K562 (cell line): ENCODE measurements around the gene EDRF1. TPM values are rescaled to one million over a fixed set of nuclear protein-coding genes. Genes with fewer than 3 reads are reported as not detected.

Experiments
- ATAC-seq: fragments of 200-7000 bp; cut with Tn5 transposase; 3 replicates; pipeline ENCODE4 v1.9.1; 2020; ENCODE audit warnings: moderate library complexity
- BruUV-seq: library from RNA; stranded (reverse); fragments of 400-500 nt; replicated peaks from 2 replicates; lab custom pipeline; 2021; lab: Mats Ljungman, UMichigan
- CTCF ChIA-PET: fragments of 300-600 bp; formaldehyde crosslinking; extraction: SDS; loops from one replicate; lab custom pipeline; 2021; ENCODE audit warnings: low intra/inter-chr PET ratio; lab: Yijun Ruan, JAX
- POLR2A ChIA-PET: fragments of 300-600, 350-650 bp; sonication (Branson Sonifier 250); formaldehyde crosslinking; extraction: SDS; loops from one replicate; lab custom pipeline; 2021; ENCODE audit warnings: antibody characterized with exemption, inconsistent platforms; lab: Yijun Ruan, JAX
- DNase-seq, 4 experiments: peaks; one replicate each; pipeline versions ENCODE4 v3.0.0 to v3.0.0-alpha.2; 2011 to 2018; ENCODE audit warnings: low spot score in 3 of 4, mixed read lengths in 3 of 4; ENCODE audit errors: extremely low read depth in 1 of 4
- FAIRE-seq: peaks from 2 replicates; lab custom pipeline; 2011; peaks lifted over from hg19 to GRCh38; lab: Jason Lieb, UNC
- H2AFZ ChIP-seq: 2 replicates; pipeline ENCODE4 v1.6.0; 2011; ENCODE audit warnings: low read depth, low read length, control low read depth, inconsistent platforms
- H3K27ac ChIP-seq: fragments of 200-600 bp; 3 replicates; pipeline ENCODE4 v1.8.0; 2011; ENCODE audit warnings: low read depth, mild to moderate bottlenecking, control low read depth, inconsistent platforms, low read length, moderate library complexity, mixed read lengths; ENCODE audit errors: extremely low read depth
- H3K27me3 ChIP-seq, 2 experiments: fragments of 300-600 bp in 1 of 2; 2 replicates in 1 of 2; 3 replicates in 1 of 2; pipeline versions ENCODE4 v1.6.0 to v1.8.0; 2011; ENCODE audit warnings: inconsistent platforms in 2 of 2, low read length in 2 of 2, mild to moderate bottlenecking in 1 of 2, mixed read lengths in 1 of 2, moderate library complexity in 1 of 2; ENCODE audit not compliant: control insufficient read depth in 2 of 2, insufficient read depth in 2 of 2
- H3K36me3 ChIP-seq: fragments of 300-600 bp; 3 replicates; pipeline ENCODE4 v1.8.0; 2011; ENCODE audit warnings: mild to moderate bottlenecking, low read length, inconsistent platforms; ENCODE audit not compliant: control insufficient read depth, insufficient read depth
- H3K4me1 ChIP-seq, 2 experiments: fragments of 200-600 bp in 1 of 2; replicated peaks in 1 of 2; 2 replicates in 1 of 2; 3 replicates in 1 of 2; pipeline versions ENCODE4 v1.5.1 to v1.8.0; 2011; ENCODE audit warnings: inconsistent platforms in 2 of 2, low read length in 2 of 2, mild to moderate bottlenecking in 1 of 2, mixed read lengths in 1 of 2, moderate library complexity in 1 of 2; ENCODE audit not compliant: control insufficient read depth in 2 of 2, insufficient read depth in 2 of 2
- H3K4me2 ChIP-seq: 2 replicates; pipeline ENCODE4 v1.6.1; 2011; ENCODE audit warnings: low read length, control low read depth, inconsistent platforms, mixed read lengths; ENCODE audit not compliant: insufficient read depth
- H3K4me3 ChIP-seq: fragments of 200-600 bp; sonication (generic), shearing (Covaris generic); 2 replicates; pipeline ENCODE4 v1.5.1; 2016; ENCODE audit warnings: control low read depth, inconsistent platforms
- H3K79me2 ChIP-seq: fragments of 200-600 bp; 3 replicates; pipeline ENCODE4 v1.8.0; 2011; ENCODE audit warnings: low read length, inconsistent platforms; ENCODE audit not compliant: control insufficient read depth, insufficient read depth
- H3K9ac ChIP-seq, 2 experiments: 2 replicates each; pipeline versions ENCODE4 v1.6.0 to v1.6.1; 2011; ENCODE audit warnings: low read depth in 2 of 2, low read length in 2 of 2, control low read depth in 1 of 2, inconsistent platforms in 1 of 2, mild to moderate bottlenecking in 1 of 2, mixed read lengths in 1 of 2; ENCODE audit not compliant: insufficient read depth in 1 of 2
- H3K9me1 ChIP-seq: one replicate; pipeline ENCODE4 v1.6.0; 2011; ENCODE audit warnings: inconsistent platforms, mild to moderate bottlenecking, low read length, moderate library complexity; ENCODE audit not compliant: control insufficient read depth, insufficient read depth
- H3K9me3 ChIP-seq: replicated peaks from 2 replicates; pipeline ENCODE4 v1.5.1; 2011; ENCODE audit warnings: low read depth, low read length, inconsistent platforms; ENCODE audit not compliant: control insufficient read depth, insufficient read depth
- H4K20me1 ChIP-seq: replicated peaks from 2 replicates; pipeline ENCODE4 v1.6.1; 2011; ENCODE audit warnings: low read length, inconsistent platforms, mixed read lengths; ENCODE audit not compliant: control insufficient read depth, insufficient read depth
- CAMTA2 ChIP-seq: fragments of 250-450 bp; sonication (Bioruptor Pico); conservative IDR thresholded peaks from 2 replicates; pipeline ENCODE4 v1.5.1; 2022
- CEBPB ChIP-seq: fragments of 450-650 bp; IDR thresholded peaks from 2 replicates; pipeline ENCODE4 v1.6.1; 2016; ENCODE audit warnings: missing genetic modification characterization, missing compliant biosample characterization
- CEBPG ChIP-seq, 3 experiments: fragments of 200-800 bp in 1 of 3; sonication (Bioruptor generic) in 1 of 3; sonication (generic) in 1 of 3; formaldehyde crosslinking in 1 of 3; IDR thresholded peaks in 2 of 3; conservative IDR thresholded peaks in 1 of 3; 2 replicates each; pipeline versions ENCODE4 v1.6.1 to v1.8.0; 2016 to 2022; ENCODE audit warnings: missing compliant biosample characterization in 2 of 3, missing genetic modification characterization in 2 of 3, mild to moderate bottlenecking in 1 of 3, missing genetic modification reagents in 1 of 3
- CTCF ChIP-seq, 3 experiments: IDR thresholded peaks in 2 of 3; conservative IDR thresholded peaks in 1 of 3; 2 replicates each; pipeline ENCODE4 v1.5.1; 2011 to 2012; ENCODE audit warnings: low read length in 3 of 3, mild to moderate bottlenecking in 3 of 3, control low read depth in 2 of 3, improper control_type of control experiment in 1 of 3, inconsistent platforms in 1 of 3, low read depth in 1 of 3, mixed read lengths in 1 of 3, moderate library complexity in 1 of 3; ENCODE audit not compliant: insufficient read depth in 2 of 3
- FOSL1 ChIP-seq: fragments of 200-800 bp; sonication (Bioruptor generic); conservative IDR thresholded peaks from 2 replicates; pipeline ENCODE4 v1.6.1; 2016; ENCODE audit warnings: missing genetic modification characterization, missing compliant biosample characterization
- JUND ChIP-seq, 2 experiments: IDR thresholded peaks; 2 replicates in 1 of 2; 3 replicates in 1 of 2; pipeline ENCODE4 v1.6.1; 2011; ENCODE audit warnings: borderline replicate concordance in 2 of 2, low read depth in 2 of 2, low read length in 2 of 2, improper control_type of control experiment in 1 of 2, missing biosample characterization in 1 of 2, missing genetic modification characterization in 1 of 2, missing genetic modification reagents in 1 of 2
- KDM2B ChIP-seq: fragments of 250-450 bp; sonication (Bioruptor Pico); IDR thresholded peaks from 2 replicates; pipeline ENCODE4 v1.8.0; 2021; ENCODE audit warnings: mild to moderate bottlenecking, moderate library complexity
- L3MBTL2 ChIP-seq: fragments of 450-650 bp; IDR thresholded peaks from 2 replicates; pipeline ENCODE4 v1.6.1; 2016; ENCODE audit warnings: mild to moderate bottlenecking, moderate library complexity
- MTA1 ChIP-seq: fragments of 450-650 bp; IDR thresholded peaks from 2 replicates; pipeline ENCODE4 v1.6.1; 2017; ENCODE audit warnings: borderline replicate concordance
- NONO ChIP-seq, 2 experiments: fragments of 200-400 bp in 1 of 2; fragments of 450-650 bp in 1 of 2; formaldehyde crosslinking in 1 of 2; IDR thresholded peaks; 2 replicates each; pipeline ENCODE4 v1.6.1; 2017; ENCODE audit warnings: low read depth in 2 of 2, mild to moderate bottlenecking in 2 of 2, moderate library complexity in 2 of 2, low read length in 1 of 2
- POLR2A ChIP-seq: fragments of 450-650 bp; conservative IDR thresholded peaks from 2 replicates; pipeline ENCODE4 v1.6.1; 2016
- POLR3G ChIP-seq: IDR thresholded peaks from 2 replicates; pipeline ENCODE4 v1.6.1; 2011; ENCODE audit not compliant: insufficient read length, insufficient replicate concordance; ENCODE audit errors: extremely low read depth
- PTRF ChIP-seq: fragments of 450-650 bp; IDR thresholded peaks from 2 replicates; pipeline ENCODE4 v1.6.1; 2016; ENCODE audit warnings: mild to moderate bottlenecking, missing genetic modification characterization, missing compliant biosample characterization
- RAD21 ChIP-seq, 2 experiments: fragments of 250-450 bp in 1 of 2; fragments of 450-650 bp in 1 of 2; sonication (Bioruptor Pico) in 1 of 2; formaldehyde crosslinking in 1 of 2; IDR thresholded peaks in 1 of 2; conservative IDR thresholded peaks in 1 of 2; 2 replicates each; pipeline versions ENCODE4 v1.4.0 to v1.8.0; 2020 to 2022; ENCODE audit warnings: mild to moderate bottlenecking in 2 of 2, moderate library complexity in 1 of 2
- RBM14 ChIP-seq: fragments of 200-400 bp; formaldehyde crosslinking; IDR thresholded peaks from 2 replicates; pipeline ENCODE4 v1.6.1; 2018; ENCODE audit warnings: low read depth, mild to moderate bottlenecking, low read length, moderate library complexity, borderline replicate concordance; ENCODE audit not compliant: insufficient read depth
- RBM22 ChIP-seq: fragments of 200-400 bp; formaldehyde crosslinking; IDR thresholded peaks from 2 replicates; pipeline ENCODE4 v1.6.1; 2018; ENCODE audit warnings: low read length, low read depth; ENCODE audit not compliant: poor library complexity, severe bottlenecking
- ZNF253 ChIP-seq: fragments of 250-450 bp; sonication (Bioruptor Pico); conservative IDR thresholded peaks from 2 replicates; pipeline ENCODE4 v1.6.1; 2021; ENCODE audit warnings: mild to moderate bottlenecking
- ZNF551 ChIP-seq: fragments of 250-450 bp; sonication (Bioruptor Pico); IDR thresholded peaks from 2 replicates; pipeline ENCODE4 v1.5.0; 2021; ENCODE audit warnings: mild to moderate bottlenecking, moderate library complexity
- ZSCAN29 ChIP-seq: fragments of 450-650 bp; IDR thresholded peaks from 2 replicates; pipeline ENCODE4 v1.6.1; 2017
- WGBS: fragments of 100-300 bp; shearing (Covaris generic); methylation state at CpG from one replicate; pipeline ENCODE4 v1.1.6; 2016; ENCODE audit warnings: low coverage, mixed read lengths; ENCODE audit not compliant: insufficient coverage; ENCODE audit errors: missing lambda C conversion rate; 5-methylcytosine and 5-hydroxymethylcytosine counted together
- in situ Hi-C: fragments of 300-500 bp; cut with MboI; formaldehyde crosslinking; loops from 4 replicates; pipeline ENCODE4 v1.15.0; 2018; ENCODE audit warnings: inconsistent platforms, mixed read lengths
- intact Hi-C: fragments of 100-400 bp; cut with micrococcal nuclease; formaldehyde crosslinking; loops from 2 replicates; pipeline ENCODE4 v1.14.2; 2022
- polyA plus RNA-seq, 8 experiments: library from polyadenylated mRNA; depleted of rRNA in 4 of 8; stranded (reverse) in 5 of 8; unstranded in 3 of 8; fragments of >200 nt; fragmentation: Nextera tagmentation in 2 of 8; fragmentation: Illumina TruSeq in 1 of 8; extraction: Ambion mirVana in 2 of 8; extraction: Trizol in 1 of 8; gene quantifications; 2 replicates each; pipeline versions ENCODE4 v1.2.1 to v1.2.3, GENCODE V29; 2011 to 2014; ENCODE audit warnings: inconsistent platforms in 1 of 8, missing spikeins in 1 of 8
- total RNA-seq, 7 experiments: library from RNA; depleted of rRNA in 6 of 7; stranded (reverse); fragments of >200 nt in 6 of 7; fragmentation: Illumina TruSeq in 2 of 7; extraction: Trizol in 2 of 7; gene quantifications; 2 replicates each; pipeline versions ENCODE4 v1.2.1 to v1.2.3, GENCODE V29; 2011 to 2021; ENCODE audit warnings: low replicate concordance in 1 of 7

The EDRF1 gene
- total and polyA plus RNA-seq, 9 of the 15 experiments (the other 6 are each of a cell fraction or from before 2014, with no cell fraction given) = 7.6 to 26.0 (median 18.6) TPM

DNA sequence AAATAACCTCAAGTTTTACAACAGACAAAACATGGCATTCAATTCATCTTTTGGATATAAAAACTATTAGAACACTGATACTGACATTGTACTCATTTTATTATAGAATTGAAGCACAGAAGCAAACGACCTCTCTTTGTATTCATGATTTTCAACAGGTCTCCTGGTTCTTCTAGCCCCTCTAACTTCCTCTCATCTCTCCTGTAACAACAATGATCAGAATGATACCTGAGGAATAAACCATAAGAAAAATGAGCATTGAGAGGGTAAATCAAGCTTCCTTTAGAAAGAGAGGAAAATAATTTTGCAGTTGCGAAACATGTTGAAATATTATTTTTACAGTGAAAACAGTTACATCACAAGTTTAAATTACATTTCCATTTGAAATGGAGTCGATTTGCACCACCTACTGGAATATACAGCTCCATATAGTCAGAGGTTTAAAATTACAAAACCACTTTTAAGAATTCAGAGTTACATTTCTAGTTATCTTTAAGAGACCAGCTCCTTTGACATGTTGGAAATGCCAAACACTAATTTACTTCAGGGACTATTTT, 19.1 kb upstream of the EDRF1 start:
- DNase-seq = no peak
- in situ Hi-C loops = no loop called here
- 4% methylated on average over 3 of the region's 3 CpGs for WGBS
- no peaks in the 10 kb centered on the region for H3K79me2 ChIP-seq
- H2AFZ ChIP-seq = no peak overlapping the region
- no peaks in the 10 kb centered on the region for H3K4me1 ChIP-seq
- intact Hi-C loops = loop anchor here (2.0 kb wide), 1 partner anchor 70 kb away; no protein-coding TSS in a partner anchor
- peaks cover 0 to 25% of the 10 kb centered on the region in 2 experiments; a peak in 2 of 5 replicates for H3K27me3 ChIP-seq
- H3K4me2 ChIP-seq = no peak overlapping the region
- H3K27ac ChIP-seq = no peak overlapping the region
- no peak for ATAC-seq
- no peak overlapping the region for H3K9ac ChIP-seq
- H3K9me3 ChIP-seq = no peaks in the 10 kb centered on the region
- no peaks in the 10 kb centered on the region for H3K9me1 ChIP-seq
- ChIA-PET CTCF (no interaction called here), POLR2A (interaction anchor here (0.9 kb wide), 1 partner anchor 11 kb away, joined by 4 read pairs; no protein-coding TSS in a partner anchor)
- BruUV-seq = no TSS peak
- TF ChIP-seq ZNF551 (no peak), CEBPB (peak; percentile 64), NONO (IDR thresholded peaks at IDR 0.05; ENCODE audit: low read depth in 2 of 2, low read length in 1 of 2) (no peak), FOSL1 (no peak), ZNF253 (CRISPR knock-in tag) (no peak), CEBPG (CRISPR knock-in tag; IDR thresholded peaks at IDR 0.05) (no peak), CEBPG (tag; conservative IDR thresholded peaks at IDR 0.05 in 1 of 2, IDR thresholded peaks at IDR 0.05 in 1 of 2) (peak; percentile 39 to 66; a peak in 2 of 4 replicates), L3MBTL2 (no peak), RAD21 (CRISPR knock-in tag; conservative IDR thresholded peaks at IDR 0.05 in 1 of 2, IDR thresholded peaks at IDR 0.05 in 1 of 2) (peak in 1 of 2 experiments; percentile 56; a peak in 2 of 4 replicates), MTA1 (no peak), RBM14 (no peak), ZSCAN29 (no peak), CTCF (IDR thresholded peaks at IDR 0.05 in 2 of 3, conservative IDR thresholded peaks at IDR 0.05 in 1 of 3; ENCODE audit: insufficient read depth in 2 of 3, low read depth in 1 of 3, low read length in 3 of 3) (peak in 2 of 3 experiments; percentile 7 to 38; a peak in 1 of 6 replicates), PTRF (tag) (no peak), JUND (IDR thresholded peaks at IDR 0.05; ENCODE audit: borderline replicate concordance, low read depth, low read length) (no peak), JUND (tag; IDR thresholded peaks at IDR 0.05; ENCODE audit: borderline replicate concordance, low read depth, low read length) (no peak), POLR3G (no peak), CAMTA2 (CRISPR knock-in tag) (no peak), KDM2B (CRISPR knock-in tag) (no peak), RBM22 (no peak), POLR2A (no peak)
- H3K36me3 ChIP-seq = no peaks in the 10 kb centered on the region
- FAIRE-seq = no peak
- H4K20me1 ChIP-seq = no peaks in the 10 kb centered on the region
- H3K4me3 ChIP-seq = no peak overlapping the region
